ENCODE data around the gene TRAFD1. TPM values are rescaled to one million over a fixed set of nuclear protein-coding genes. Genes with fewer than 3 reads are reported as not detected.

TRAFD1 gene
- 10 to 100 TPM; 25.2 to 28.9 TPM for total RNA-seq
- 37.6 TPM for polyA plus RNA-seq (2013, experiment 1 of 2)
- polyA plus RNA-seq (2013, experiment 2 of 2): 32.3 TPM
- long read RNA-seq, experiment 1, partial matches to known transcripts: 4 of 8 reads
- long read RNA-seq, experiment 1, other reads (novel, unspliced or antisense): 1 of 8 reads
- long read RNA-seq, experiment 2, transcript TRAFD1-202 (12 exons, 2,697 nt): major isoform, 71 of 84 reads
- long read RNA-seq, experiment 2, partial matches to known transcripts: 4 of 84 reads
- long read RNA-seq, experiment 2, other reads (novel, unspliced or antisense): 6 of 84 reads
- long read RNA-seq, experiment 3, transcript TRAFD1-202 (12 exons, 2,697 nt): major isoform, 163 of 186 reads
- long read RNA-seq, experiment 3, transcript TRAFD1-201 (12 exons, 3,178 nt): minor isoform, 8 of 186 reads
- long read RNA-seq, experiment 3, partial matches to known transcripts: 5 of 186 reads
- long read RNA-seq, experiment 3, other reads (novel, unspliced or antisense): 10 of 186 reads
- long read RNA-seq, experiment 4, transcript TRAFD1-202 (12 exons, 2,697 nt): major isoform, 6 of 18 reads
- long read RNA-seq, experiment 4, partial matches to known transcripts: 11 of 18 reads
- long read RNA-seq, experiment 4, other reads (novel, unspliced or antisense): 1 of 18 reads

- Mint-ChIP-seq H3K4me1 (peaks cover 11% of the 10 kb centered on the region), H3K36me3 (ENCODE audit: low read depth) (no peaks in the 10 kb centered on the region), H3K27ac (no peak within 1 kb of the TSS), H3K4me3 (peak within 1 kb of the TSS; percentile 76), H3K27me3 (ENCODE audit: insufficient read depth) (peaks cover 3% of the 10 kb centered on the region), H3K9me3 (no peaks in the 10 kb centered on the region)
- TF ChIP-seq CTCF (conservative IDR thresholded peaks at IDR 0.05): no peak
- peak within 1 kb of the TSS; percentile 92 for H3K4me3 ChIP-seq (ENCODE audit: low read length)
- WGBS, 2 experiments (ENCODE audit: insufficient coverage in 1 of 2, insufficient read length in 1 of 2): 0 to 1% methylated on average over 36 to 63 of the region's 63 CpGs
- peak within 1 kb of the TSS; percentile 72 for H3K27ac ChIP-seq (ENCODE audit: low read depth, low read length)
- DNase-seq: peak; percentile 100
- no peaks in the 10 kb centered on the region for H3K27me3 ChIP-seq (ENCODE audit: control insufficient read depth, insufficient read depth, low read length, poor library complexity, severe bottlenecking)
- no peaks in the 10 kb centered on the region for H3K9me3 ChIP-seq (ENCODE audit: control insufficient read depth, low read length)
- H3K36me3 ChIP-seq (ENCODE audit: control insufficient read depth, insufficient read depth, low read length): no peaks in the 10 kb centered on the region
- peaks cover 3% of the 10 kb centered on the region for H3K4me1 ChIP-seq (ENCODE audit: control insufficient read depth, insufficient read depth, low read length)
- peak within 1 kb of the TSS; percentile 69 for H3K9ac ChIP-seq (ENCODE audit: extremely low read depth, low read length, poor library complexity, severe bottlenecking)
Observed at GRCh38 chr12:112125250-112125999, at the start of gene TRAFD1. Gene TRAFD1, plus strand, starts transcription at chr12:112125560. Its CDS starts 4,963 bp downstream, at chr12:112130523.

GRCh38 chr12:112087055-112087850, 38.1 kb upstream of the TRAFD1 start:
- WGBS, 2 experiments (ENCODE audit: insufficient coverage in 1 of 2, insufficient read length in 1 of 2): 88% methylated on average over 1 of the region's 2 CpGs; no CpG with 5 or more reads in 1 of the 2 experiments
- H3K4me1 Mint-ChIP-seq: no peaks in the 10 kb centered on the region
- H3K4me1 ChIP-seq (ENCODE audit: control insufficient read depth, insufficient read depth, low read length): no peaks in the 10 kb centered on the region
- H3K27ac ChIP-seq (ENCODE audit: low read depth, low read length): no peak overlapping the region
- no peaks in the 10 kb centered on the region for H3K9me3 Mint-ChIP-seq
- peak; percentile 60 for TF ChIP-seq CTCF (conservative IDR thresholded peaks at IDR 0.05)
- H3K36me3 Mint-ChIP-seq (ENCODE audit: low read depth): peaks cover 46% of the 10 kb centered on the region
- DNase-seq: no peak
- H3K27me3 ChIP-seq (ENCODE audit: control insufficient read depth, insufficient read depth, low read length, poor library complexity, severe bottlenecking): no peaks in the 10 kb centered on the region
- H3K9me3 ChIP-seq (ENCODE audit: control insufficient read depth, low read length): no peaks in the 10 kb centered on the region
- H3K36me3 ChIP-seq (ENCODE audit: control insufficient read depth, insufficient read depth, low read length): peaks cover 72% of the 10 kb centered on the region
- H3K27me3 Mint-ChIP-seq (ENCODE audit: insufficient read depth): no peaks in the 10 kb centered on the region
- H3K27ac Mint-ChIP-seq: no peak overlapping the region
- no peak overlapping the region for H3K9ac ChIP-seq (ENCODE audit: extremely low read depth, low read length, poor library complexity, severe bottlenecking)
- no peak overlapping the region for H3K4me3 ChIP-seq (ENCODE audit: low read length)
- no peak overlapping the region for H3K4me3 Mint-ChIP-seq

- Mint-ChIP-seq H3K4me1 (no peaks in the 10 kb centered on the region), H3K27me3 (ENCODE audit: insufficient read depth) (no peaks in the 10 kb centered on the region), H3K4me3 (no peak overlapping the region), H3K27ac (peak overlapping the region; percentile 7), H3K36me3 (ENCODE audit: low read depth) (peaks cover 52% of the 10 kb centered on the region), H3K9me3 (no peaks in the 10 kb centered on the region)
- Histone ChIP-seq H3K9ac (ENCODE audit: extremely low read depth, low read length, poor library complexity, severe bottlenecking) (no peak overlapping the region), H3K9me3 (ENCODE audit: control insufficient read depth, low read length) (no peaks in the 10 kb centered on the region), H3K27ac (ENCODE audit: low read depth, low read length) (no peak overlapping the region), H3K27me3 (ENCODE audit: control insufficient read depth, insufficient read depth, low read length, poor library complexity, severe bottlenecking) (no peaks in the 10 kb centered on the region), H3K4me1 (ENCODE audit: control insufficient read depth, insufficient read depth, low read length) (no peaks in the 10 kb centered on the region), H3K36me3 (ENCODE audit: control insufficient read depth, insufficient read depth, low read length) (peaks cover 76% of the 10 kb centered on the region), H3K4me3 (ENCODE audit: low read length) (no peak overlapping the region)
- DNase-seq: no peak
- TF ChIP-seq CTCF (conservative IDR thresholded peaks at IDR 0.05): no peak
- 89 to 100% methylated on average over 1 of the region's 1 CpG for WGBS, 2 experiments (ENCODE audit: insufficient coverage in 1 of 2, insufficient read length in 1 of 2)
Observed at GRCh38 chr12:112087851-112088250, 37.5 kb upstream of the TRAFD1 start.

All from endodermal cell (in vitro differentiated cells).